ENCODE results near the gene TM9SF3.

DNA sequence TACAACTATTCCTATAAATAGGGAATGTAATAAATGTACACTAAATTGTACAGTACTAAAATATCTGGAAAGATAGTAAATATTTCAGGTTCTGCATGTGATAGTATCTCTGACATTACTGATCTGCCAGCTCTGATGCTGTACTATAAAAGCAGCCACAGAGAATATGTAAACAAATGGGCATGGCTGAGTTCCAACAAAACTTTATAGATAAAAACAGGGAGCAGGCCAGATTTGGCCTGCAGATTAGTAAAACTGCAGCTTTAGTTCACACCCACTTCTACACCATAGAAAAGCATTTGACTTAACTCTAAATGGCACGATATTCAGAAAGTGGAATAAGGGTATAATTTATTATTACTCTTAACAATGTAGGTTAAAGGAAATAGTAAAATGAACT, 54.3 kb downstream of the TM9SF3 start:
- TF ChIP-seq, protein P1, sequence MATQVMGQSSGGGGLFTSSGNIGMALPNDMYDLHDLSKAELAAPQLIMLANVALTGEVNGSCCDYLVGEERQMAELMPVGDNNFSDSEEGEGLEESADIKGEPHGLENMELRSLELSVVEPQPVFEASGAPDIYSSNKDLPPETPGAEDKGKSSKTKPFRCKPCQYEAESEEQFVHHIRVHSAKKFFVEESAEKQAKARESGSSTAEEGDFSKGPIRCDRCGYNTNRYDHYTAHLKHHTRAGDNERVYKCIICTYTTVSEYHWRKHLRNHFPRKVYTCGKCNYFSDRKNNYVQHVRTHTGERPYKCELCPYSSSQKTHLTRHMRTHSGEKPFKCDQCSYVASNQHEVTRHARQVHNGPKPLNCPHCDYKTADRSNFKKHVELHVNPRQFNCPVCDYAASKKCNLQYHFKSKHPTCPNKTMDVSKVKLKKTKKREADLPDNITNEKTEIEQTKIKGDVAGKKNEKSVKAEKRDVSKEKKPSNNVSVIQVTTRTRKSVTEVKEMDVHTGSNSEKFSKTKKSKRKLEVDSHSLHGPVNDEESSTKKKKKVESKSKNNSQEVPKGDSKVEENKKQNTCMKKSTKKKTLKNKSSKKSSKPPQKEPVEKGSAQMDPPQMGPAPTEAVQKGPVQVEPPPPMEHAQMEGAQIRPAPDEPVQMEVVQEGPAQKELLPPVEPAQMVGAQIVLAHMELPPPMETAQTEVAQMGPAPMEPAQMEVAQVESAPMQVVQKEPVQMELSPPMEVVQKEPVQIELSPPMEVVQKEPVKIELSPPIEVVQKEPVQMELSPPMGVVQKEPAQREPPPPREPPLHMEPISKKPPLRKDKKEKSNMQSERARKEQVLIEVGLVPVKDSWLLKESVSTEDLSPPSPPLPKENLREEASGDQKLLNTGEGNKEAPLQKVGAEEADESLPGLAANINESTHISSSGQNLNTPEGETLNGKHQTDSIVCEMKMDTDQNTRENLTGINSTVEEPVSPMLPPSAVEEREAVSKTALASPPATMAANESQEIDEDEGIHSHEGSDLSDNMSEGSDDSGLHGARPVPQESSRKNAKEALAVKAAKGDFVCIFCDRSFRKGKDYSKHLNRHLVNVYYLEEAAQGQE (IDR thresholded peaks at IDR 0.05; ENCODE audit: unreplicated experiment) = no peak
- TF ChIP-seq POLR2AphosphoS5 (IDR thresholded peaks at IDR 0.05; ENCODE audit: low read depth) = no peak
- no peak for TF ChIP-seq EZH2 (IDR thresholded peaks at IDR 0.05; ENCODE audit: low read depth, unreplicated experiment)
- TF ChIP-seq, protein P2, sequence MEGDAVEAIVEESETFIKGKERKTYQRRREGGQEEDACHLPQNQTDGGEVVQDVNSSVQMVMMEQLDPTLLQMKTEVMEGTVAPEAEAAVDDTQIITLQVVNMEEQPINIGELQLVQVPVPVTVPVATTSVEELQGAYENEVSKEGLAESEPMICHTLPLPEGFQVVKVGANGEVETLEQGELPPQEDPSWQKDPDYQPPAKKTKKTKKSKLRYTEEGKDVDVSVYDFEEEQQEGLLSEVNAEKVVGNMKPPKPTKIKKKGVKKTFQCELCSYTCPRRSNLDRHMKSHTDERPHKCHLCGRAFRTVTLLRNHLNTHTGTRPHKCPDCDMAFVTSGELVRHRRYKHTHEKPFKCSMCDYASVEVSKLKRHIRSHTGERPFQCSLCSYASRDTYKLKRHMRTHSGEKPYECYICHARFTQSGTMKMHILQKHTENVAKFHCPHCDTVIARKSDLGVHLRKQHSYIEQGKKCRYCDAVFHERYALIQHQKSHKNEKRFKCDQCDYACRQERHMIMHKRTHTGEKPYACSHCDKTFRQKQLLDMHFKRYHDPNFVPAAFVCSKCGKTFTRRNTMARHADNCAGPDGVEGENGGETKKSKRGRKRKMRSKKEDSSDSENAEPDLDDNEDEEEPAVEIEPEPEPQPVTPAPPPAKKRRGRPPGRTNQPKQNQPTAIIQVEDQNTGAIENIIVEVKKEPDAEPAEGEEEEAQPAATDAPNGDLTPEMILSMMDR (conservative IDR thresholded peaks at IDR 0.05; ENCODE audit: low read depth in 2 of 2) = no peak
- TF ChIP-seq EZH2phosphoT487 (IDR thresholded peaks at IDR 0.05; ENCODE audit: unreplicated experiment) = no peak
- TF ChIP-seq STAT1 (IDR thresholded peaks at IDR 0.05; ENCODE audit: unreplicated experiment) = no peak
- TF ChIP-seq CREB1 (CRISPR knock-in tag; IDR thresholded peaks at IDR 0.05; ENCODE audit: low read depth) = no peak
- no peak for TF ChIP-seq JUNB (IDR thresholded peaks at IDR 0.05; ENCODE audit: unreplicated experiment)
- TF ChIP-seq, protein P3, sequence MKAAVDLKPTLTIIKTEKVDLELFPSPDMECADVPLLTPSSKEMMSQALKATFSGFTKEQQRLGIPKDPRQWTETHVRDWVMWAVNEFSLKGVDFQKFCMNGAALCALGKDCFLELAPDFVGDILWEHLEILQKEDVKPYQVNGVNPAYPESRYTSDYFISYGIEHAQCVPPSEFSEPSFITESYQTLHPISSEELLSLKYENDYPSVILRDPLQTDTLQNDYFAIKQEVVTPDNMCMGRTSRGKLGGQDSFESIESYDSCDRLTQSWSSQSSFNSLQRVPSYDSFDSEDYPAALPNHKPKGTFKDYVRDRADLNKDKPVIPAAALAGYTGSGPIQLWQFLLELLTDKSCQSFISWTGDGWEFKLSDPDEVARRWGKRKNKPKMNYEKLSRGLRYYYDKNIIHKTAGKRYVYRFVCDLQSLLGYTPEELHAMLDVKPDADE (IDR thresholded peaks at IDR 0.05) = no peak
- TF ChIP-seq, protein P4, sequence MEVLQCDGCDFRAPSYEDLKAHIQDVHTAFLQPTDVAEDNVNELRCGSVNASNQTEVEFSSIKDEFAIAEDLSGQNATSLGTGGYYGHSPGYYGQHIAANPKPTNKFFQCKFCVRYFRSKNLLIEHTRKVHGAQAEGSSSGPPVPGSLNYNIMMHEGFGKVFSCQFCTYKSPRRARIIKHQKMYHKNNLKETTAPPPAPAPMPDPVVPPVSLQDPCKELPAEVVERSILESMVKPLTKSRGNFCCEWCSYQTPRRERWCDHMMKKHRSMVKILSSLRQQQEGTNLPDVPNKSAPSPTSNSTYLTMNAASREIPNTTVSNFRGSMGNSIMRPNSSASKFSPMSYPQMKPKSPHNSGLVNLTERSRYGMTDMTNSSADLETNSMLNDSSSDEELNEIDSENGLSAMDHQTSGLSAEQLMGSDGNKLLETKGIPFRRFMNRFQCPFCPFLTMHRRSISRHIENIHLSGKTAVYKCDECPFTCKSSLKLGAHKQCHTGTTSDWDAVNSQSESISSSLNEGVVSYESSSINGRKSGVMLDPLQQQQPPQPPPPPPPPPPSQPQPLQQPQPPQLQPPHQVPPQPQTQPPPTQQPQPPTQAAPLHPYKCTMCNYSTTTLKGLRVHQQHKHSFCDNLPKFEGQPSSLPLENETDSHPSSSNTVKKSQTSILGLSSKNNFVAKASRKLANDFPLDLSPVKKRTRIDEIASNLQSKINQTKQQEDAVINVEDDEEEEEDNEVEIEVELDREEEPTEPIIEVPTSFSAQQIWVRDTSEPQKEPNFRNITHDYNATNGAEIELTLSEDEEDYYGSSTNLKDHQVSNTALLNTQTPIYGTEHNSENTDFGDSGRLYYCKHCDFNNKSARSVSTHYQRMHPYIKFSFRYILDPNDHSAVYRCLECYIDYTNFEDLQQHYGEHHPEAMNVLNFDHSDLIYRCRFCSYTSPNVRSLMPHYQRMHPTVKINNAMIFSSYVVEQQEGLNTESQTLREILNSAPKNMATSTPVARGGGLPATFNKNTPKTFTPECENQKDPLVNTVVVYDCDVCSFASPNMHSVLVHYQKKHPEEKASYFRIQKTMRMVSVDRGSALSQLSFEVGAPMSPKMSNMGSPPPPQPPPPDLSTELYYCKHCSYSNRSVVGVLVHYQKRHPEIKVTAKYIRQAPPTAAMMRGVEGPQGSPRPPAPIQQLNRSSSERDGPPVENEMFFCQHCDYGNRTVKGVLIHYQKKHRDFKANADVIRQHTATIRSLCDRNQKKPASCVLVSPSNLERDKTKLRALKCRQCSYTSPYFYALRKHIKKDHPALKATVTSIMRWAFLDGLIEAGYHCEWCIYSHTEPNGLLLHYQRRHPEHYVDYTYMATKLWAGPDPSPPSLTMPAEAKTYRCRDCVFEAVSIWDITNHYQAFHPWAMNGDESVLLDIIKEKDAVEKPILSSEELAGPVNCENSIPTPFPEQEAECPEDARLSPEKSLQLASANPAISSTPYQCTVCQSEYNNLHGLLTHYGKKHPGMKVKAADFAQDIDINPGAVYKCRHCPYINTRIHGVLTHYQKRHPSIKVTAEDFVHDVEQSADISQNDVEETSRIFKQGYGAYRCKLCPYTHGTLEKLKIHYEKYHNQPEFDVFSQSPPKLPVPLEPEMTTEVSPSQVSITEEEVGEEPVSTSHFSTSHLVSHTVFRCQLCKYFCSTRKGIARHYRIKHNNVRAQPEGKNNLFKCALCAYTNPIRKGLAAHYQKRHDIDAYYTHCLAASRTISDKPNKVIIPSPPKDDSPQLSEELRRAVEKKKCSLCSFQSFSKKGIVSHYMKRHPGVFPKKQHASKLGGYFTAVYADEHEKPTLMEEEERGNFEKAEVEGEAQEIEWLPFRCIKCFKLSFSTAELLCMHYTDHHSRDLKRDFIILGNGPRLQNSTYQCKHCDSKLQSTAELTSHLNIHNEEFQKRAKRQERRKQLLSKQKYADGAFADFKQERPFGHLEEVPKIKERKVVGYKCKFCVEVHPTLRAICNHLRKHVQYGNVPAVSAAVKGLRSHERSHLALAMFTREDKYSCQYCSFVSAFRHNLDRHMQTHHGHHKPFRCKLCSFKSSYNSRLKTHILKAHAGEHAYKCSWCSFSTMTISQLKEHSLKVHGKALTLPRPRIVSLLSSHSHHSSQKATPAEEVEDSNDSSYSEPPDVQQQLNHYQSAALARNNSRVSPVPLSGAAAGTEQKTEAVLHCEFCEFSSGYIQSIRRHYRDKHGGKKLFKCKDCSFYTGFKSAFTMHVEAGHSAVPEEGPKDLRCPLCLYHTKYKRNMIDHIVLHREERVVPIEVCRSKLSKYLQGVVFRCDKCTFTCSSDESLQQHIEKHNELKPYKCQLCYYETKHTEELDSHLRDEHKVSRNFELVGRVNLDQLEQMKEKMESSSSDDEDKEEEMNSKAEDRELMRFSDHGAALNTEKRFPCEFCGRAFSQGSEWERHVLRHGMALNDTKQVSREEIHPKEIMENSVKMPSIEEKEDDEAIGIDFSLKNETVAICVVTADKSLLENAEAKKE (CRISPR knock-in tag; IDR thresholded peaks at IDR 0.05) = no peak
- TF ChIP-seq ZNF114 (CRISPR knock-in tag; IDR thresholded peaks at IDR 0.05) = no peak
- no peak for TF ChIP-seq NANOG (IDR thresholded peaks at IDR 0.05; ENCODE audit: borderline replicate concordance)

Data from GM23338 (cell line).